HT-29 (cell line): ENCODE measurements around the gene ITGA1. TPM values are rescaled to one million over a fixed set of nuclear protein-coding genes. Genes with fewer than 3 reads are reported as not detected.
A peak's percentile ranks its signal among the peaks of the same experiment; 100 is the strongest.

Source experiments
- DNase-seq: peaks from one replicate; pipeline ENCODE4 v3.0.0-alpha.2; 2015; ENCODE audit warnings: low spot score
- total RNA-seq: library from RNA; depleted of rRNA; stranded (reverse); fragments of >200 nt; shearing (Covaris generic); gene quantifications from 2 replicates; pipeline ENCODE4 v1.2.3, GENCODE V29; 2014

The ITGA1 gene
- total RNA-seq, 1 experiment from 2014 or later, result 39.5 TPM

DNA sequence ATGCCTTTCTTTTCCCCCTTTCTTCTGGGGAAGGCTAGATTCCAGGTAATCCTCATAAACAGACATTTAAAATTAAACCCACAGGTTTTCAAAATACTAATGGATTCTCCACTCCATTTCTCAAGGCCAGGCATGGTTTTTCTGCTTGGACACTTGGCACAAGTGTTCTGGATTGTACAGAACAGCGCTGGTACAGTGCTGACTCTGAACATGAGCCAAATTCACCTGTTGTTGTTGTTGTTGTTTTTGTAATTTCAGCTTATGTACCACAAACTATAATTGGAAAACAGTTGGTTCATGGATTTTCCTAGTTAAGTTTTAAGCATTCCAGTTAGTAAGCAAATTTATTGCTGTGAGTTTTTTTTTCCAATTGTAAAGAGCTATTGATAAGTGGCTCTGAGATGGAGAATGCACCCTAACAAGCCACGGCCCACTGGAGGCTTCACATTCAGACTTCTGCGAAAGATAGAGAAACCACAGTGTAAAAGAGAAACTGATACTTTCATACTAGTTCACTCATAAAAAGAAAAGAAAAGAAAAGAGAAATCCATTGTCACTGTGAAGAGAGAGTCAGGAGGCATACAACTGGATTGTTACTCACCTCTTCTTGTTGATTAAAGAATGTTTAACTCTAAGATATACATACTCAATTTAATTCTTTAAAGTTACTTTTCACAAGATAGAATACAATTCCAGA is 16.2 kb upstream of the ITGA1 start:
- DNase-seq, result no peak

DNA sequence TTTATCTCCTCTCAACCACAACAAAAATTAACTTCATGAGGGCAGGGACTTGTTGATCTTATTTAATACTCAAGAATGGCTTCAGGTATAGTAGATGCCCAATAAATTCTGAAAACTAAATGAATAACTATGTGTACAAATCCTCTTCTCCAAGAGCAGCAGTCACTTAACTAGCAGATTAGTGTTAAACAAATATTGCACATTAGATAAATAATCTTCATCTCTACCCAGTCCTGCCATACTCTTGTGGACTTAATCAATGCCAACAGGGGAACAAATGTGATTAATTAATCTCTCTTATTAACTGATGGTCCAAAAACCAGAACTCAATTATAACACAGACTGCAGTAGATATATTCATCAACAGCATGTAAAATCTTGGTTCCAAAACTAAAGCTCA is 15.0 kb upstream of the ITGA1 start:
- DNase-seq, result no peak

DNA sequence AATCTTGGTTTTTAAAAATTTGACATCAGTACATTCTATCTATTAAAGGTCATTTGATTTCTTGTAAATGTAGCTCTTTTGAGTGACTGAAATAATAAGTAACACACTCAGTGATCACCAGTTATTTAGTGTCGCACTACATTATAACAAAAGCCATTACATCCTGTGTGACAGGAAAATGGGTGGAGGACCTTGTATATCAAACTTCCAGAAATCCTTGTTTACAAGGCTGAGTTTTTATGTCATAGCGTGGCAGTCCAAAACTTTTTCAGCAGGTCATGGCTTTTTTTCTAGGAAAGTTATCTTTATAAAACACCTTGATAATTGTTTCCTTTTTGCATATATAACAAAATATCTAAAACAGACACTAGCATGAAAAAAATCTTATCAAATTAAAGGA is 14.4 kb upstream of the ITGA1 start:
- DNase-seq, result no peak

DNA sequence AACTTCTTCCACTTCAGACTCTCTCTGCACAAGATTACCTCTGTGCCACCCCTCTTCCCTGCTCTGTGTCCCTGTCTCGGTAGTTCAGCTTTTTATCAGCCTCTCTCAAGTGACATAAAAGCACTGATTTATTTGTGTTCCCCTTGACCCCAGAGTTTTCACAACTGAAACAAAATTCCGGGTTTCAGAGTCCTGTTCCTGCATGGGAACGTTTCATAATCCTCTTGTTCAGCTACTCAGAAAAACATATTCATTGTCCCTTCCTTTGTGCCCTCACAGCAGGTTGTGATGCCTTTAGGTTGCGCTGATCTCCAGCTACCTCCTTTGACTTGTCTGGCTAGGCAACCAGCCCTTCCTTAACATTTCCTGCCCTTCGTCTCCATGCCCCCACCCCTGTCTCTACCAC is 13.7 kb upstream of the ITGA1 start:
- DNase-seq, result no peak

DNA sequence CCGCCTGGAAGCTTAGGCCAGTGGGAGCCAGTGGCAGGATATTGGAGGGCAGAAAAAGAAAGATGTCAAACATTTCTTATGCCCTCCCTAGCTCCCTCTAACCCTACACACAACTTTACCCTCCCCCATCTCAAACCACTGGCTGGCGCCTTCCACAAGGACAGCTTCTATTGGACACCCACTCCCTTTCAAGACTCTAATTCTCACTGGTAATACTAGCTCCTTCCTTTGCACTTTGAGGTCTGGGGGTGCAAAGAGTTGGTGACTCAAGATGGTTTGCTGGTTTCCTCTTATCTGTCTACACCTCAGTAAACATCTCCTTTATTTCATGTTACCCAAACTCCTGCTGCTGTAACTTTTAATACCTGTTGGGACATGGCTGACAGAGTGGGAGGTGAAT is 11.6 kb upstream of the ITGA1 start:
- DNase-seq, result no peak

DNA sequence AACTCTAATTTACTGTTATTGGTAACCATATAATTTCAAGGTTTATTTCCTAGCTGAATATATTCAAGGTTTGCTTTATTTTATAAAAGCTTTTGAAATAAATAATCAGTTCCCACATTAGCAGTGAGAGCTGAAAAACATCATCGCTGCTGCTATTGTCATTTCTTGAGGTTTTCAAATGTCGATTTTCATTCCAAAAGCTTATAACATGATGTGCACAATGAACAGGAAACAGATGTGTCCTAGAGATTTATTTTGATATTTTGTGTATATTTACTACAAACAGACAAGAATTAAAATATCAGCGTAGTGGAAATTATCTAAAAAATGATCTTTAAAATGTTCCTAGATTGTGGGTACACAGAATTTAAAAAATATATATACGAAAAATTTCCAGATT is 10.5 kb upstream of the ITGA1 start:
- no peak for DNase-seq

DNA sequence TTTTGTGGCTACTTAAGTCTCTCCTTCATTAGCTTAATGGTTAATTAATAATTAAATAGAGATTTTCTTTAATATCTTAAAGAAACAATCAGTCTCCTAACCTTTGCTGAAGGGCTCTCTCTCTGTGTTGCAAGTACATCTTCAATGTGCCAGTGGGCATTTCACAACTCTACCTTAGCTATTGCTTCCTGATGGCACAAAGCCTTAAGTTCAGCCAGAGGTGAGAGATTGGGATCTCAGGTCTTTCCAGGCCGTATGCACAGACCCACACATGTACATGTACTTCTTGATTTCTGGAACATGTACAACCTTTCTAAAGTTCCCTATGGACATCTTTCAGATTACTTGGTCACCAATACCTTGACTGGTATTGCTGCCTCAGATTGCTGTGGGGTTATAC is 8.9 kb upstream of the ITGA1 start:
- no peak for DNase-seq

DNA sequence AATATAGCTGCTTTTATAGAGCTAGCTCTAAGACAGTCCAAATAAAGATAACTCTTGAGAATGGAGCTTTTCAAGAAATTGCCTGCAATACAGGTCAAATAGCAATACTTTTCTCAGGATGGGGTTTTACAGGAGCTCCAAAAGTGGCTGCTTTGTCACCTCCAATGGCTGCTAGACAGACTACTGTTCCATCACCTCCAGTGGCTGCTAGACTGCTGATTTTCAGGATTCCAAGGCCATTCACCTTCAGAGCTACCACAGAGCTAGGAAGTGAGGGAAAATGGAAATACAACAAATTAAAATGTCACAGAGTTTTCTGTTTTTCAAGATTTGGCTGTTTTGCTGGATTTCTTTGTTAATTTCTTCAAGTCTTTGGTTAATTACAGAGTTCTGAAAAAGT is 8.5 kb upstream of the ITGA1 start:
- DNase-seq, result no peak

DNA sequence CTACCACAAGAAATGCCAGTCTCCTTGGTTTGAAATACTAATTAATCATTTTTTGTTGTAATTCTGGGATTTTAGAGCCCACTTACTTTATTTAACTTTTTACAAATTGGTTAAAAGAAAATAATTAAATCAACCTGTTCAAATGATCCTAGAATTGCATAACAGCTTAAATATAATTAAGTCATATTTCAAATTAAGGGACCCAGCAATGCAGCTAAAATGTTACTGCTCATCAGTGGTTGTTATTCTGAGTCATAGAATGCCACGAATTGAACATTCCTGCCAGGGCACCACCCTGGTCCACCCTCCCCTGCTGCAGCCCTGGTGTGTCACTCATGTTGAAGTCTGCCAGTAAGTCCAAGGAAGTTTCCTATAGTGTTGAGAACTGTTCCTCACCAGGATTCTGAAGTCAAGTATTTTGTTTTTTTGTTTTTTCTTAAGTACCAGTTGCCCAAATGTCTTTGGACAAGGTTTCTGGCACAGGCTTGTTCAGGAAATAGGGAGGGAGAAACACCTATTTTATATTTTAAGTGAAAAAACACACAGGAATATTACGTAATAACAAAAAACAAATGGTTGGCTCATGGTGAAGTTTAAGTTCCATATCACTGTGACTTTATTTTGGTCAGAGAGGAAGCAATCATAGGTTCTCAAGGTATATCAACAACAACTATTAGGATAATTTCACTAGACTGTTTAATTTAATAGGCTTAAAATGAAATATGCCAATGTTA is 4.3 kb upstream of the ITGA1 start:
- DNase-seq, result peak; percentile 63

DNA sequence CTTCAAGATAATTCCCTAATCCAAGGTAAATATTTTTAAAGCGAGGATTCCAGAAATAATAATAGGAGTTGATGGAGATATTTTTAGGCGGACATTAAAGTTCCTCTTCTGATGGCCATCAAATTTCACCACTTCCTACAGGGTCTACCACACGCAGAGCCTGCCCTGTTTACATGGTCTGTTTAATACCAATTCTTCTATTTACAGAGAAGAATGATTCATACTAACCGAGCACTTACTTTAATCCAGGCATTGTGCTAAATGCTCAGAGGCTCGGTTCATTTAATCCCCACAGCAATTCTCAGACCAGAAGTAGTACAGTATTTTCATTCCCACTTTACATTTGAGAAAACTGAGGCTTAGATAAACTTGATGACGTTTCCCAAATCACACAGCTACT is 3.0 kb upstream of the ITGA1 start:
- DNase-seq, result no peak

DNA sequence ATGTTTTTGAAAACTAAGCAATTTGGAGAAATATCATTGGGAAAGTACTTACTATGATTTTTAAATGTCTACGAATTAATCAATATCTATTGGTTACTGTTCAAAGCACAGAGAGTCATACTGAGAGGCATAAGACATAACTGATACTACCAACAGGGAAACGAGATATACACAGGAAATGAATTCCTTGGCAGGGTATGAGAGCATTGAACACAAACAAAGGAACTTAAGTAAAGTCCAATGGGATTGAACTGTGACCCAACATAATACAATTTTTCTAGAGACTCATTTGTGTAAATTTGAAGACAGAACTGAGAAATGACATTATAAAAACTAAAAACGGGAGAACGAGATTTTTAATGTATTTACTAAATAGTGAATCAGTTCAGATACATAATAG is 1.3 kb upstream of the ITGA1 start:
- DNase-seq, result peak; percentile 59

DNA sequence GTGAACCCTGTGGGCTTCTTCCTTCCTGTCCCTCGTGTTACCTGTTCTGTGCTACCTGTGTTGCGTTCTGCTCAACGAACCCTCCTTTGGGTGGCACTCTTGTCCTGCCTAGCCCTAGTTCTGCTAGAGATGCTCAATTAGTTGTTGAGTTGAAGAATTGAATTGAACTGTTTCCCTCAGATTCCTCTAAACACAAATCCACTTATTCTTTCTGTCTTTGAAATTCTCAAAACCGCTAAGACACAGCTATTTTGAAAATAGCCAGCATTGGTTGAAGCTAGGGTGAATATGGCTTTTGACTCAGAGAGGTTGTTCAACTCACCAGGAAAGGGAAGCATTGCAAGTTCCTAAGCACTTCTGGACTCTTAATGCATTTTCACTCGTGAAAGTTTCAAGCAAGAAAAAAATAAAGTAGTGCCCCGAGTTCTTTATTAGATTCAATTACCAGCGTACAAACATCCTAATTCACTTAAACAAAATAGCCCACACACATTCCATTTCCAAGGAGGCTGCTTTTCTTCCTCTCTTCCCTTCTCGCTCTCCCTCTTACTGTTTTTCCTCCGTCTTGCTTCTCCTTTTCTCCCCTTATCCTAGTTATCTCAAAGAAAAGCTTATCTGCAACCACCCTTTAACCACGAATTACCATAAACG is 642 bp upstream of the ITGA1 start:
- peak; percentile 88 for DNase-seq

DNA sequence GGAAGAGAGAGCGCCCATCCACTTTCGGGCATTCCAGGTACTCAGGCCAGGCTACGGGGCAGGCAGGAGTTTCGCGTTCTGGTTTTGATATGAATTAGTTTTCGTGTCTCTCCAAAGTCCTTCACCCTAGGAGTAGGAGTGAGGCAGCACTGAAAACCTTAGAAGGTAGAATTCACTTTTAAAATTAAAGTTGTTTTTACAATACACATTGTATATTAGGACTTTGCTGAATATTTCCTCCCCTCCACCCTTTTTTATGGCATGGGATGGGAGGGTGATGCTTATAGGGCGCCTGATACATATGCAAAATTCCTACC is 747 bp downstream of the ITGA1 start:
- DNase-seq, result no peak

DNA sequence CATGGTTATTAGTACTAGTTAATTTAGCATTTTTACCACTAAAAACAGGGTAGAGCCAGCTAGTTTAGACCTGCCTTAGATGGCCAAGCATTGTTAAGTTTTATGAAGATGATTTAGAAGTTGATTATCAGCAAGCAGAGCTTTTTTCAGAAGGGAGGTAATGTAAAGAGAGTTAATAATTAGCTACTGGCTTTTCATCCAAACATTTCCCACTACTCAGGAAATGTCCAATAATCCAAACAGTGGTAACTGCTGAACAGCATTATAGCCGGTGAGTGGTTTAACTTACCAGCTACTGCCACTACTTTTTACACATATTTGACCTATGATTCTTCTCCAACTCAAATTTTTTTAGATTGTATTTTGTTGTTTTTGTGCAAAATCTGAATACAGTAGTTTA is 1.7 kb downstream of the ITGA1 start:
- DNase-seq, result peak; percentile 53

DNA sequence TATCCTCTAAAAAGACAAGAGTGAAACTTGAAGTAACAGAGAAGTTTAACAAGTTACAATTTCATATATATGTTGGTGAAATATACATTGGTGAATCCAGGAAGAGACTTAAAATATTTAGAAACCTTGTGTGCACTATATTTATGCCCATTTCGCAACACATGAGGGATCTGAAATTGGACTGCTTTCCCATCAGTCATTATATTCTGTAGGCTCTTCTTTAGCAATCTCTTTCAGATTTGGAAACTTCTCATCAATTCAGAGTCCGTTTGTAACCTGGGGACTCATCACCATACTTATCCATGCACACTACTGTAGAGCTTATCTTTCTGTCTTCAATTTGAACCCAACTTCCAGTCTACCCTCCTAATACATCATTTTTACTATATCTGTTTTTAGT is 2.1 kb downstream of the ITGA1 start:
- DNase-seq, result no peak

DNA sequence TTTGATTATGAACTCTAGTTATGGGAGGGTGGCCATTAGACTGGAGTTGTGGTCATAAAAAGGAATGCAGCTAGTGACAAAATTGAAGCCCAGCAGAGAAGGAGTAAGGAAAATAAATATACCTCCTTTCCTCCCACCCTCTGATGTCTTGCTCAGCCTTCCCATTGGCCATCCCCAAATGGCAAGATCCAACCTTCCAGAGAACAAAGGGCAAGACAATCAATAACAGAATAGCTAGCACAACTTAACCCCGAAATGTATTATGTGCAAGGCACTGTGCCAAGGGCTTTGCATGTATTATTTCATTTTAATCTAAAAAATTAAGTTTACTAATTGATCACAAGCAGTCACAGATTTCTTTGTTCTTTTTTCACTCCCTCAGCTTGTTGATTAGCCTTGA is 3.6 kb downstream of the ITGA1 start:
- DNase-seq, result no peak

DNA sequence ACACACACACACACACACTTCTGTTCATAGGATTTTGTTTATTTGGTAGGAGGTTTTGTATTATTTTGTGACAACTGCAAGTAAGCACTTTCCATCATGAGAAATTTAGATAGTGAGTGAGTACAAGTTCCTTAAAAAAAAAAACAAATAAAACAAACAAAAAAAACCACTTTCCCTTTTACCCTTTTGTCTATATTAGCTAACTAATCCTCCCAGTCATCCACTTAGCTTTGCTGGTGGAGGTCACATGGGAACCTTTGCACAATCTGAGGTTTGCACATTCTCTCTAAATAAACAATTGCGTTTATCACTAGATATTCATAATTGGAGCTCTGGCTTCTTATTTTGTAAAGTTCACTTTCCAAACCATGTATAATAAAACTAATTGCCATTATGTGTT is 6.8 kb downstream of the ITGA1 start:
- DNase-seq, result no peak

DNA sequence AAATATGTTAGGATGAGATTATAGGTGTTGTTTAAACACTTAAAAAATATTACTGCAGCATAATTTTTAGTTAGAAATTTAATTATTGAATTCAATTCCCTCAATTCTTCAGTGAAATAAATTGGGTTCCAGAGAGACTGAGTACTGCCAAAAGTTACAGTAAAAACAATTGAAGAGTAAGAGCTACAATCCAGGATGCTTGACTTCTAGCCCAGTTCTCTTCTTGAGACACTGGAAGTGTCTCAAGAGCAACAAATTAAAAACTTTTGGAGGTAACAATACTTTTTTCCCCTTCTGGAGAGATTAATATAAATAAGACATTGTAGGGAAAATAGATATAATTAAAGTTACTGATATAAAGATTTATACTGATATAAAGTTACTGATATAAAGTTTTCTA is 8.3 kb downstream of the ITGA1 start:
- DNase-seq, result no peak

DNA sequence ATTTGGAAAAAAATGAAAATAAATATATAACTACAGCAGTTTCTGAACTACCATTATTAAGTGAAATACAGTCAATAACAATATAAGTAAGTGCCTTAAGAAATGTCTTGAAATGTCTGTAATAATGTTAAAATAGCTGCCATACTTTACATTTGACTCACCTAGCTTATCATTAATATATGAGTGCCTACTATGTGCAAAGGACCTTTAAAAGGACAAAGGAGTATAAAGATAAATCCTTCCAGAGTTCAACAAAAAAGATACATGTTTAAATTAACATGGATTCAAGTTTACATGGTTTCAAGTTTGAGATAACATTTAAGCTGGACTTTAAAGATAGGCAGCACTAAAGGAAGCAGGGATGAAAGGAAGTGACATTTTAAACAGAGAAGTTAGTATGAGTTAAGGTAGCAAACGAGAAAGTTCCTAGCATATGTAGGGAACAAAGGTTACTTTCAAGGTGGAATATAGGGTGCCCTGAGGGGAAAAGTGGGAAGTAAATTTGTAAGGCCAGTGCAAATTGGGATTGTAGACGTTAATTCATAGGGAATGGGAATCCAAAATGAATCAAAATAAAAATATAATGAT is 8.9 kb downstream of the ITGA1 start:
- no peak for DNase-seq

DNA sequence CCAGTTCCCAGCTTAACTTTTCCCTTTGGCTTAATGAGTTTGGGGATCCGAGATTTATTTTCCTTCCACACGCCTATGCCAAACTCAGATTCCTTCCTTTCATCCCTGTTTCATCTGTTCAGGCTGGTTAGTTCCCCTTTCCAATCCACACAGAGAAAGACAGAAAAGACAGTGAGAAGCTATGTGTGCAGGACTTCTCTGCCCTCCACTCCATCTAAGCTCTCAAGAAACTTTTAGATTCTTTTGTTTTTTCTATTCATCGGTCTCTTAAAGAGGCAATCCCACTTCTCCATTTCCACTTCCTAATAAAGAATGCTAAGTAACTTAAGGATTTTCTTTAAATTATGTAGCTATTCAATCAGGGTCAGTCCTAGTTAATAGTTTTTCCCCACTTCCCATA is 11.2 kb downstream of the ITGA1 start:
- DNase-seq, result peak; percentile 64

DNA sequence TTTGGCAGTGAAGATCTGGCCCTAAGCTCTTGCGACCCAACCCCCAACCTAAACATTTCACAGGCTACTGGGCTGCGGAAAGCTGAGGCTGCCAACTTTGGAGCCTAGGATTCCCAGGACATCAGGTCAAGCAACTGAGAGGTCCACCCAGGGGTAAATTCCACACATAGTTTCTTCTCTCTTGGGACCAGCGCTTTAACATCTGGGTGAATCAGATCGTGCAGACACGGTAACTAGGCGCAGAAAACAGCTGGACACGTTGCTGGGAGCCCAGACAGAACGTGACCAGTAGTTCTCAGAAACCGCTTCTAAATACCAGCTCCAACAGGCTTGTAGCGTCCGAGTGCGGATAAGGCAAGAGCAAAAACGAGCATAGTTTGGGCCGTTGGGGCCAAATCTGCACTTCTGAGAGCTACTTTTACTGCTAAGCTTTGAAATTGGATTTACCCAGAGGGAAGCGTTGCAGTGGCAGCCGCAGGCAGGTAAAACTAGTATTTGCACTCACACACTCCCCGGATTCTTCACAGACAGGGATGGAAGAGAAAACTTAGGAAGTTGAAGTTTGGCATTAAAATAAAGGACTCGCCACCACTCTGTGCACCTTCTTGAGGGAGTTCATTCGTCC is 11.8 kb downstream of the ITGA1 start:
- no peak for DNase-seq

DNA sequence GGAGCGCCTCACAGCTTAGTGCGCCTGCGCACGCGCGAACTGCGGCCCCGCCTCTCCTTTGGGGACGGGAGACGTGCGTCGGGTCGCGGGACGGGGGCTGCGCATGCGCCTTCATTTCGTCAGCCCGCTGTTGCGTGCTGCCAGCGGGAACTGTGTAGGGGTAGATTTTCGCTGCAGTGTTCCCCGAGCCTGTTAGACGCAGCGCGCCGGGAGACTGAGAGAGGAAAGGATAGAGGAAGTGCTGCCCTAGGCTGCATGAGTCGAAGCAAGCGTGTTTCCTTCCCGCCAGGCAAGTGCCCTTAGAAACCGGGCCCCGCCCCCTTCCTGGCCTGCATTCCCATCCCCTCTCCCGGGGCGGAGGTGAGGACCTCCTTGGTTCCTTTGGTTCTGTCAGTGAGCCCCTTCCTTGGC is 12.3 kb downstream of the ITGA1 start:
- DNase-seq, result peak; percentile 99
